ENCODE measurements around the gene YTHDF1.

- TF ChIP-seq ATF2 (tag by site-specific recombination; IDR thresholded peaks at IDR 0.05; ENCODE audit: low read depth): no peak
- TF ChIP-seq, protein P1, sequence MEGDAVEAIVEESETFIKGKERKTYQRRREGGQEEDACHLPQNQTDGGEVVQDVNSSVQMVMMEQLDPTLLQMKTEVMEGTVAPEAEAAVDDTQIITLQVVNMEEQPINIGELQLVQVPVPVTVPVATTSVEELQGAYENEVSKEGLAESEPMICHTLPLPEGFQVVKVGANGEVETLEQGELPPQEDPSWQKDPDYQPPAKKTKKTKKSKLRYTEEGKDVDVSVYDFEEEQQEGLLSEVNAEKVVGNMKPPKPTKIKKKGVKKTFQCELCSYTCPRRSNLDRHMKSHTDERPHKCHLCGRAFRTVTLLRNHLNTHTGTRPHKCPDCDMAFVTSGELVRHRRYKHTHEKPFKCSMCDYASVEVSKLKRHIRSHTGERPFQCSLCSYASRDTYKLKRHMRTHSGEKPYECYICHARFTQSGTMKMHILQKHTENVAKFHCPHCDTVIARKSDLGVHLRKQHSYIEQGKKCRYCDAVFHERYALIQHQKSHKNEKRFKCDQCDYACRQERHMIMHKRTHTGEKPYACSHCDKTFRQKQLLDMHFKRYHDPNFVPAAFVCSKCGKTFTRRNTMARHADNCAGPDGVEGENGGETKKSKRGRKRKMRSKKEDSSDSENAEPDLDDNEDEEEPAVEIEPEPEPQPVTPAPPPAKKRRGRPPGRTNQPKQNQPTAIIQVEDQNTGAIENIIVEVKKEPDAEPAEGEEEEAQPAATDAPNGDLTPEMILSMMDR (tag by site-specific recombination; IDR thresholded peaks at IDR 0.05): no peak
- TF ChIP-seq SP7 (tag by site-specific recombination; IDR thresholded peaks at IDR 0.05): no peak
- no peak for TF ChIP-seq ZNF701 (tag by site-specific recombination; IDR thresholded peaks at IDR 0.05)
- no peak for TF ChIP-seq ZIC2 (tag by site-specific recombination; IDR thresholded peaks at IDR 0.05)
- no peak for TF ChIP-seq YY1 (tag by site-specific recombination; IDR thresholded peaks at IDR 0.05)
- no peak for TF ChIP-seq ZNF549 (tag by site-specific recombination; IDR thresholded peaks at IDR 0.05)
- no peak for TF ChIP-seq ZNF404 (tag by site-specific recombination; IDR thresholded peaks at IDR 0.05)
- TF ChIP-seq HOXD13 (CRISPR knock-in tag; IDR thresholded peaks at IDR 0.05; ENCODE audit: borderline replicate concordance): no peak
These were observed 39.9 kb downstream of the YTHDF1 start for GRCh38 chr20:63176034-63176426.
